ENCODE data around the gene EVL. TPM values are rescaled to one million over a fixed set of nuclear protein-coding genes. Genes with fewer than 3 reads are reported as not detected.
"Not testable (repeated sequence)": the region's sequence is repeated elsewhere in the genome, so short reads cannot be mapped to it uniquely, and the experiment has no call there.

Gene EVL
- total RNA-seq, 2 donors from 2014 or later: 793 to 831 TPM

- Mint-ChIP-seq H3K36me3 (ENCODE audit: low read depth) (peaks cover 3% of the 10 kb centered on the region), H3K27me3 (peaks cover 22% of the 10 kb centered on the region), H3K4me1 (no peaks in the 10 kb centered on the region), H3K4me3 (no peak overlapping the region), H3K27ac (no peak overlapping the region)
- DNase-seq: no peak
- peak; percentile 52 for ATAC-seq
- H3K9me3 ChIP-seq (ENCODE audit: control insufficient read depth, low read length, poor library complexity, severe bottlenecking): no peaks in the 10 kb centered on the region
Measured at GRCh38 chr14:100159865-100160533, 94.8 kb downstream of the EVL start.

GRCh38 chr14:100160534-100160916 is 95.3 kb downstream of the EVL start:
- Mint-ChIP-seq H3K4me1 (no peaks in the 10 kb centered on the region), H3K27ac (no peak overlapping the region), H3K36me3 (ENCODE audit: low read depth) (no peaks in the 10 kb centered on the region), H3K4me3 (no peak overlapping the region), H3K27me3 (peaks cover 22% of the 10 kb centered on the region)
- no peaks in the 10 kb centered on the region for H3K9me3 ChIP-seq (ENCODE audit: control insufficient read depth, low read length, poor library complexity, severe bottlenecking)
- ATAC-seq: no peak
- DNase-seq: no peak

GRCh38 chr14:100165376-100165775 is 100.2 kb downstream of the EVL start:
- DNase-seq: no peak
- no peak for ATAC-seq
- peaks cover 2% of the 10 kb centered on the region for H3K36me3 Mint-ChIP-seq (ENCODE audit: low read depth)
- H3K4me3 Mint-ChIP-seq: peak overlapping the region; percentile 25
- H3K9me3 ChIP-seq (ENCODE audit: control insufficient read depth, low read length, poor library complexity, severe bottlenecking): no peaks in the 10 kb centered on the region
- H3K27ac Mint-ChIP-seq: no peak overlapping the region
- H3K27me3 Mint-ChIP-seq: peaks cover 5% of the 10 kb centered on the region
- H3K4me1 Mint-ChIP-seq: peaks cover 7% of the 10 kb centered on the region

GRCh38 chr14:100165831-100166440 is 100.7 kb downstream of the EVL start:
- H3K36me3 Mint-ChIP-seq (ENCODE audit: low read depth): peaks cover 2% of the 10 kb centered on the region

GRCh38 chr14:100168506-100168905 is 103.3 kb downstream of the EVL start:
- peaks cover 7% of the 10 kb centered on the region for H3K4me1 Mint-ChIP-seq
- peaks cover 4% of the 10 kb centered on the region for H3K36me3 Mint-ChIP-seq (ENCODE audit: low read depth)
- peaks cover 7% of the 10 kb centered on the region for H3K27me3 Mint-ChIP-seq
- H3K27ac Mint-ChIP-seq: no peak overlapping the region
- no peak for ATAC-seq
- no peak for DNase-seq
- no peak overlapping the region for H3K4me3 Mint-ChIP-seq
- no peaks in the 10 kb centered on the region for H3K9me3 ChIP-seq (ENCODE audit: control insufficient read depth, low read length, poor library complexity, severe bottlenecking)

More at GRCh38 chr14:100165831-100166440, 100.7 kb downstream of the EVL start:
- H3K9me3 ChIP-seq (ENCODE audit: control insufficient read depth, low read length, poor library complexity, severe bottlenecking): no peaks in the 10 kb centered on the region
- Mint-ChIP-seq H3K4me1 (peaks cover 7% of the 10 kb centered on the region), H3K27me3 (no peaks in the 10 kb centered on the region), H3K4me3 (peak overlapping the region; percentile 87), H3K27ac (no peak overlapping the region)
- peak; percentile 39 for ATAC-seq
- no peak for DNase-seq

GRCh38 chr14:100170880-100171279 is 105.7 kb downstream of the EVL start:
- no peak overlapping the region for H3K27ac Mint-ChIP-seq
- H3K36me3 Mint-ChIP-seq (ENCODE audit: low read depth): peaks cover 4% of the 10 kb centered on the region
- peaks cover 19% of the 10 kb centered on the region for H3K27me3 Mint-ChIP-seq
- peaks cover 11% of the 10 kb centered on the region for H3K4me1 Mint-ChIP-seq
- no peak overlapping the region for H3K4me3 Mint-ChIP-seq
- no peaks in the 10 kb centered on the region for H3K9me3 ChIP-seq (ENCODE audit: control insufficient read depth, low read length, poor library complexity, severe bottlenecking)
- ATAC-seq (no peak), DNase-seq (no peak)

- no peak overlapping the region for H3K4me3 Mint-ChIP-seq
- no peak overlapping the region for H3K27ac Mint-ChIP-seq
- H3K36me3 Mint-ChIP-seq (ENCODE audit: low read depth): peaks cover 2% of the 10 kb centered on the region
- no peaks in the 10 kb centered on the region for H3K9me3 ChIP-seq (ENCODE audit: control insufficient read depth, low read length, poor library complexity, severe bottlenecking)
- H3K27me3 Mint-ChIP-seq: peaks cover 19% of the 10 kb centered on the region
- ATAC-seq: no peak
- H3K4me1 Mint-ChIP-seq: peaks cover 8% of the 10 kb centered on the region
- DNase-seq: no peak
Measured at GRCh38 chr14:100172811-100173210, 107.6 kb downstream of the EVL start.

- Mint-ChIP-seq H3K27ac (peak overlapping the region; percentile 54), H3K4me1 (peaks cover 8% of the 10 kb centered on the region), H3K27me3 (peaks cover 19% of the 10 kb centered on the region), H3K4me3 (no peak overlapping the region), H3K36me3 (ENCODE audit: low read depth) (peaks cover 2% of the 10 kb centered on the region)
- ATAC-seq: no peak
- DNase-seq: no peak
- H3K9me3 ChIP-seq (ENCODE audit: control insufficient read depth, low read length, poor library complexity, severe bottlenecking): no peaks in the 10 kb centered on the region
Measured at GRCh38 chr14:100173353-100173752, 108.1 kb downstream of the EVL start.

- H3K36me3 Mint-ChIP-seq (ENCODE audit: low read depth): peaks cover 2% of the 10 kb centered on the region
- H3K4me1 Mint-ChIP-seq: peaks cover 6% of the 10 kb centered on the region
- DNase-seq (no peak), ATAC-seq (no peak)
- H3K27me3 Mint-ChIP-seq: peaks cover 19% of the 10 kb centered on the region
- no peak overlapping the region for H3K4me3 Mint-ChIP-seq
- H3K9me3 ChIP-seq (ENCODE audit: control insufficient read depth, low read length, poor library complexity, severe bottlenecking): no peaks in the 10 kb centered on the region
- H3K27ac Mint-ChIP-seq: no peak overlapping the region
Measured at GRCh38 chr14:100176811-100177327, 111.6 kb downstream of the EVL start.

GRCh38 chr14:100178691-100179090 is 113.5 kb downstream of the EVL start:
- peaks cover 9% of the 10 kb centered on the region for H3K27me3 Mint-ChIP-seq
- ATAC-seq: no peak
- H3K9me3 ChIP-seq (ENCODE audit: control insufficient read depth, low read length, poor library complexity, severe bottlenecking): no peaks in the 10 kb centered on the region
- no peak overlapping the region for H3K4me3 Mint-ChIP-seq
- no peak overlapping the region for H3K27ac Mint-ChIP-seq
- H3K4me1 Mint-ChIP-seq: peaks cover 6% of the 10 kb centered on the region
- no peak for DNase-seq
- no peaks in the 10 kb centered on the region for H3K36me3 Mint-ChIP-seq (ENCODE audit: low read depth)

GRCh38 chr14:100180671-100181070 is 115.4 kb downstream of the EVL start:
- H3K9me3 ChIP-seq (ENCODE audit: control insufficient read depth, low read length, poor library complexity, severe bottlenecking); ATAC-seq; H3K27me3 Mint-ChIP-seq; H3K27ac Mint-ChIP-seq; H3K36me3 Mint-ChIP-seq (ENCODE audit: low read depth); H3K4me1 Mint-ChIP-seq; DNase-seq; H3K4me3 Mint-ChIP-seq: not testable (repeated sequence)

- not testable (repeated sequence) for H3K27me3 Mint-ChIP-seq; ATAC-seq; H3K4me3 Mint-ChIP-seq; DNase-seq; H3K36me3 Mint-ChIP-seq (ENCODE audit: low read depth); H3K27ac Mint-ChIP-seq; H3K9me3 ChIP-seq (ENCODE audit: control insufficient read depth, low read length, poor library complexity, severe bottlenecking); H3K4me1 Mint-ChIP-seq
Measured at GRCh38 chr14:100181876-100182551, 116.8 kb downstream of the EVL start.

GRCh38 chr14:100187247-100187833 is 122.1 kb downstream of the EVL start:
- H3K9me3 ChIP-seq (ENCODE audit: control insufficient read depth, low read length, poor library complexity, severe bottlenecking): no peaks in the 10 kb centered on the region
- H3K36me3 Mint-ChIP-seq (ENCODE audit: low read depth): no peaks in the 10 kb centered on the region
- no peak overlapping the region for H3K27ac Mint-ChIP-seq

More at GRCh38 chr14:100187247-100187833, 122.1 kb downstream of the EVL start:
- DNase-seq (no peak), ATAC-seq (no peak)
- Mint-ChIP-seq H3K4me3 (no peak overlapping the region), H3K27me3 (no peaks in the 10 kb centered on the region), H3K4me1 (peaks cover 2% of the 10 kb centered on the region)

All from T-helper 17 cell (primary cell).